ENCODE results near the gene AP1G2. TPM values are rescaled to one million over a fixed set of nuclear protein-coding genes. Genes with fewer than 3 reads are reported as not detected.

The AP1G2 gene
- total RNA-seq, 4 donors from 2014 or later = 71.6 to 128 (median 114) TPM

GRCh38 chr14:23603103-23603502, 35.5 kb upstream of the AP1G2 start:
- Histone ChIP-seq H3K9me3 (no peaks in the 10 kb centered on the region), H3K27me3 (no peaks in the 10 kb centered on the region), H3K4me3 (replicated peaks in 1 of 3) (no peak overlapping the region), H3K27ac (no peak overlapping the region), H3K4me1 (no peaks in the 10 kb centered on the region), H3K36me3 (no peaks in the 10 kb centered on the region)
- DNase-seq = no peak
- 77 to 92% methylated on average over 2 of the region's 2 CpGs for WGBS, 2 donors
- TF ChIP-seq POLR2A (IDR thresholded peaks at IDR 0.05) (no peak), CTCF (IDR thresholded peaks at IDR 0.05) (no peak)
- intact Hi-C loops (cut with DNase I) = no loop called here

GRCh38 chr14:23602181-23603095, 34.8 kb upstream of the AP1G2 start:
- Histone ChIP-seq H3K9me3 (no peaks in the 10 kb centered on the region), H3K27ac (no peak overlapping the region), H3K36me3 (no peaks in the 10 kb centered on the region), H3K27me3 (no peaks in the 10 kb centered on the region), H3K4me3 (replicated peaks in 1 of 3) (no peak overlapping the region), H3K4me1 (no peaks in the 10 kb centered on the region)
- intact Hi-C loops (cut with DNase I) = no loop called here
- 89 to 92% methylated on average over 12 of the region's 12 CpGs for WGBS, 2 donors
- no peak for TF ChIP-seq CTCF (IDR thresholded peaks at IDR 0.05)
- no peak for TF ChIP-seq POLR2A (IDR thresholded peaks at IDR 0.05)
- no peak for DNase-seq

- WGBS, 2 donors = 47 to 80% methylated on average over 1 of the region's 1 CpG
Measured at GRCh38 chr14:23601845-23602180, 34.2 kb upstream of the AP1G2 start.

GRCh38 chr14:23601424-23601823, 33.8 kb upstream of the AP1G2 start:
- no peaks in the 10 kb centered on the region for H3K4me1 ChIP-seq
- H3K27me3 ChIP-seq = no peaks in the 10 kb centered on the region
- no peaks in the 10 kb centered on the region for H3K9me3 ChIP-seq
- H3K36me3 ChIP-seq = no peaks in the 10 kb centered on the region
- no peak overlapping the region for H3K4me3 ChIP-seq (replicated peaks in 1 of 3)
- TF ChIP-seq POLR2A (IDR thresholded peaks at IDR 0.05) = no peak
- TF ChIP-seq CTCF (IDR thresholded peaks at IDR 0.05) = no peak
- intact Hi-C loops (cut with DNase I) = no loop called here
- DNase-seq = no peak
- H3K27ac ChIP-seq = no peak overlapping the region

More at GRCh38 chr14:23601845-23602180, 34.2 kb upstream of the AP1G2 start:
- Histone ChIP-seq H3K27me3 (no peaks in the 10 kb centered on the region), H3K27ac (no peak overlapping the region), H3K4me3 (replicated peaks in 1 of 3) (no peak overlapping the region), H3K4me1 (no peaks in the 10 kb centered on the region), H3K36me3 (no peaks in the 10 kb centered on the region), H3K9me3 (no peaks in the 10 kb centered on the region)
- intact Hi-C loops (cut with DNase I) = no loop called here
- no peak for TF ChIP-seq POLR2A (IDR thresholded peaks at IDR 0.05)
- no peak for TF ChIP-seq CTCF (IDR thresholded peaks at IDR 0.05)
- DNase-seq = no peak

- H3K4me3 ChIP-seq (replicated peaks in 1 of 3) = no peak overlapping the region
- no peaks in the 10 kb centered on the region for H3K27me3 ChIP-seq
- no peak for TF ChIP-seq CTCF (IDR thresholded peaks at IDR 0.05)
- TF ChIP-seq POLR2A (IDR thresholded peaks at IDR 0.05) = no peak
- intact Hi-C loops (cut with DNase I) = no loop called here
- 94 to 100% methylated on average over 1 of the region's 1 CpG for WGBS, 2 donors
- no peaks in the 10 kb centered on the region for H3K4me1 ChIP-seq
- DNase-seq = no peak
- H3K27ac ChIP-seq = no peak overlapping the region
- H3K36me3 ChIP-seq = no peaks in the 10 kb centered on the region
- no peaks in the 10 kb centered on the region for H3K9me3 ChIP-seq
Measured at GRCh38 chr14:23600806-23601205, 33.2 kb upstream of the AP1G2 start.

Data from thyroid gland (tissue), 4 donors.